Endothelial cell of umbilical vein (primary cell): ENCODE data around the gene ANKLE2. TPM values are rescaled to one million over a fixed set of nuclear protein-coding genes. Genes with fewer than 3 reads are reported as not detected.

ENCODE experiments used
- BruUV-seq: library from RNA; stranded (reverse); fragments of 400-500 nt; replicated peaks from 2 replicates; lab custom pipeline; 2021; lab: Mats Ljungman, UMichigan
- CTCF ChIA-PET: fragments of 300-600, 350-600 bp; sonication (Branson Sonifier 250); formaldehyde crosslinking; loops from one replicate; lab custom pipeline; 2021; ENCODE audit warnings: antibody characterized with exemption, inconsistent platforms; lab: Charles Lee
- POLR2A ChIA-PET: fragments of 300-600, 350-600 bp; sonication (Branson Sonifier 250); formaldehyde crosslinking; loops from one replicate; lab custom pipeline; 2021; ENCODE audit warnings: antibody characterized with exemption, inconsistent platforms; lab: Charles Lee
- DNase-seq: peaks from one replicate; pipeline ENCODE4 v3.0.0-alpha.2; 2011; ENCODE audit warnings: low read depth, low spot score
- FAIRE-seq: peaks from 2 replicates; lab custom pipeline; 2011; peaks lifted over from hg19 to GRCh38; lab: Jason Lieb, UNC
- H2AFZ ChIP-seq: 2 replicates; pipeline ENCODE4 v1.6.0; 2012; ENCODE audit warnings: low read depth, low read length, control low read depth, inconsistent platforms
- H3K27ac ChIP-seq: 2 replicates; pipeline ENCODE4 v1.5.1; 2011; ENCODE audit warnings: low read depth, mild to moderate bottlenecking, control low read depth, low read length, moderate library complexity; ENCODE audit not compliant: insufficient read depth
- H3K27me3 ChIP-seq, 2 experiments: 2 replicates each; pipeline versions ENCODE4 v1.6.0 to v1.6.1; 2011; ENCODE audit warnings: low read length in 2 of 2, mixed read lengths in 1 of 2; ENCODE audit not compliant: control insufficient read depth in 2 of 2, insufficient read depth in 2 of 2
- H3K36me3 ChIP-seq, 2 experiments: 2 replicates in 1 of 2; 3 replicates in 1 of 2; pipeline ENCODE4 v1.5.1; 2011; ENCODE audit warnings: low read length in 2 of 2, mild to moderate bottlenecking in 1 of 2, moderate library complexity in 1 of 2; ENCODE audit not compliant: control insufficient read depth in 2 of 2, insufficient read depth in 2 of 2; ENCODE audit errors: extremely low read depth in 1 of 2
- H3K4me1 ChIP-seq: 3 replicates; pipeline ENCODE4 v1.5.1; 2011; ENCODE audit warnings: mild to moderate bottlenecking, low read length; ENCODE audit not compliant: control insufficient read depth, insufficient read depth; ENCODE audit errors: extremely low read depth
- H3K4me2 ChIP-seq: 2 replicates; pipeline ENCODE4 v1.6.1; 2011; ENCODE audit warnings: low read length, control low read depth, mixed read lengths; ENCODE audit not compliant: insufficient read depth
- H3K4me3 ChIP-seq, 3 experiments: fragments of 200-600 bp in 1 of 3; sonication (generic), shearing (Covaris generic) in 1 of 3; replicated peaks in 1 of 3; 2 replicates each; pipeline ENCODE4 v1.5.1; 2011 to 2016; ENCODE audit warnings: control low read depth in 3 of 3, low read length in 3 of 3, mild to moderate bottlenecking in 2 of 3, inconsistent platforms in 1 of 3, low read depth in 1 of 3, moderate library complexity in 1 of 3; ENCODE audit not compliant: insufficient read depth in 1 of 3
- H3K79me2 ChIP-seq: 2 replicates; pipeline ENCODE4 v1.6.0; 2012; ENCODE audit warnings: low read length, inconsistent platforms; ENCODE audit not compliant: control insufficient read depth, insufficient read depth
- H3K9ac ChIP-seq: replicated peaks from 2 replicates; pipeline ENCODE3; 2011; ENCODE audit warnings: low read length, control low read depth; ENCODE audit not compliant: insufficient read depth; ENCODE audit errors: extremely low read depth
- H3K9me1 ChIP-seq: replicated peaks from 3 replicates; pipeline ENCODE4 v1.6.0; 2011; ENCODE audit warnings: mild to moderate bottlenecking, low read length; ENCODE audit not compliant: control insufficient read depth, insufficient read depth; ENCODE audit errors: extremely low read depth
- H3K9me3 ChIP-seq: replicated peaks from 2 replicates; pipeline ENCODE4 v1.5.1; 2012; ENCODE audit warnings: low read length, inconsistent platforms; ENCODE audit not compliant: control insufficient read depth, insufficient read depth
- H4K20me1 ChIP-seq: replicated peaks from 2 replicates; pipeline ENCODE3; 2011; ENCODE audit warnings: mild to moderate bottlenecking, low read length; ENCODE audit not compliant: control insufficient read depth, insufficient read depth; ENCODE audit errors: extremely low read depth
- CTCF ChIP-seq, 2 donors: IDR thresholded peaks; 1 replicate in 1 of 2; 2 replicates in 1 of 2; pipeline ENCODE4 v1.5.1; 2011; ENCODE audit warnings: low read length in 2 of 2, mild to moderate bottlenecking in 2 of 2, moderate library complexity in 2 of 2, control low read depth in 1 of 2, inconsistent platforms in 1 of 2, low read depth in 1 of 2; ENCODE audit not compliant: insufficient read depth in 1 of 2; ENCODE audit errors: extremely low read depth in 1 of 2
- EZH2 ChIP-seq: IDR thresholded peaks from 2 replicates; pipeline ENCODE4 v1.6.1; 2012; ENCODE audit warnings: borderline replicate concordance, low read depth, mild to moderate bottlenecking, moderate library complexity, low read length, inconsistent platforms; ENCODE audit not compliant: severe bottlenecking
- FOS ChIP-seq: IDR thresholded peaks from 2 replicates; pipeline ENCODE4 v1.6.1; 2011; ENCODE audit warnings: mild to moderate bottlenecking, low read length, moderate library complexity, borderline replicate concordance; ENCODE audit not compliant: insufficient read depth
- GATA2 ChIP-seq: IDR thresholded peaks from 2 replicates; pipeline ENCODE4 v1.7.0; 2011; ENCODE audit warnings: low read depth, mild to moderate bottlenecking, moderate library complexity, mixed read lengths, low read length; ENCODE audit not compliant: insufficient read length, insufficient read depth
- JUN ChIP-seq: IDR thresholded peaks from 2 replicates; pipeline ENCODE4 v1.6.1; 2011; ENCODE audit warnings: borderline replicate concordance, low read depth; ENCODE audit not compliant: insufficient read length, insufficient read depth
- MAX ChIP-seq: IDR thresholded peaks from 2 replicates; pipeline ENCODE4 v1.6.1; 2011; ENCODE audit not compliant: insufficient read depth, insufficient read length
- MYC ChIP-seq: IDR thresholded peaks from one replicate; pipeline ENCODE4 v1.6.1; 2011; ENCODE audit warnings: mild to moderate bottlenecking, low read depth, low read length
- POLR2A ChIP-seq: IDR thresholded peaks from 2 replicates; pipeline ENCODE4 v1.6.1; 2012; ENCODE audit warnings: low read depth, mild to moderate bottlenecking, control low read depth, low read length
- POLR2AphosphoS5 ChIP-seq: IDR thresholded peaks from 2 replicates; pipeline ENCODE4 v1.6.1; 2012; ENCODE audit warnings: low read depth, mild to moderate bottlenecking, control low read depth, low read length, moderate library complexity; ENCODE audit not compliant: insufficient read depth
- dilution Hi-C: fragments of 300-500 bp; cut with MboI; formaldehyde crosslinking; loops from one replicate; pipeline ENCODE4 v1.15.0; 2019; ENCODE audit warnings: low sequenced_read_pairs; ENCODE audit not compliant: extremely low pct_ligation_motif_present
- intact Hi-C: fragments of 100-400 bp; cut with micrococcal nuclease; formaldehyde crosslinking; loops from one replicate; pipeline ENCODE4 v1.10.0; 2022
- polyA plus RNA-seq, 4 experiments: library from polyadenylated mRNA; depleted of rRNA in 3 of 4; stranded (reverse) in 3 of 4; unstranded in 1 of 4; fragments of >200 nt; gene quantifications; 2 replicates each; pipeline versions ENCODE4 v1.2.1 to v1.2.3, GENCODE V29; 2011 to 2012; ENCODE audit warnings: missing spikeins in 1 of 4
- total RNA-seq: library from RNA; stranded (reverse); gene quantifications from 2 replicates; pipeline ENCODE4 v1.2.3, GENCODE V29; 2021

The ANKLE2 gene
- total and polyA plus RNA-seq, 2 donors (not counting 3 experiments of a cell fraction or from before 2014, with no cell fraction given) = 75.8 to 112 TPM

GRCh38 chr12:132703641-132704040 is 58.0 kb downstream of the ANKLE2 start:
- intact Hi-C loops = no loop called here
- Histone ChIP-seq H3K79me2 (no peaks in the 10 kb centered on the region), H3K4me3 (no peak overlapping the region), H3K36me3 (peaks cover 2 to 13% of the 10 kb centered on the region in 2 experiments), H4K20me1 (no peaks in the 10 kb centered on the region), H2AFZ (no peak overlapping the region), H3K4me2 (no peak overlapping the region), H3K9ac (no peak overlapping the region), H3K9me1 (no peaks in the 10 kb centered on the region), H3K9me3 (no peaks in the 10 kb centered on the region), H3K27ac (no peak overlapping the region), H3K4me1 (no peaks in the 10 kb centered on the region), H3K27me3 (no peaks in the 10 kb centered on the region)
- DNase-seq (no peak), FAIRE-seq (no peak)
- dilution Hi-C loops = no loop called here
- BruUV-seq = no TSS peak
- ChIA-PET CTCF (no interaction called here), POLR2A (no interaction called here)
- TF ChIP-seq CTCF (IDR thresholded peaks at IDR 0.05; ENCODE audit: extremely low read depth in 1 of 2, insufficient read depth in 1 of 2, low read depth in 1 of 2, low read length in 2 of 2) = no peak
- TF ChIP-seq POLR2AphosphoS5 = no peak
- TF ChIP-seq MYC = no peak
- no peak for TF ChIP-seq MAX
- TF ChIP-seq POLR2A = no peak
- TF ChIP-seq EZH2 = no peak
- TF ChIP-seq JUN = no peak
- no peak for TF ChIP-seq GATA2
- TF ChIP-seq FOS = no peak
